Measurements from ENCODE around the gene ISCA2.

Gene ISCA2

GRCh38 chr14:74503291-74503937, 9.8 kb downstream of the ISCA2 start:
- no peak for DNase-seq
- no peak overlapping the region for H2AFZ ChIP-seq (ENCODE audit: low read depth, low read length)
- no peak for TF ChIP-seq CTCF (IDR thresholded peaks at IDR 0.05; ENCODE audit: borderline replicate concordance, extremely low read depth, low read length, poor library complexity, severe bottlenecking)
- TF ChIP-seq EZH2 (IDR thresholded peaks at IDR 0.05; ENCODE audit: borderline replicate concordance, low read depth, low read length, severe bottlenecking) = no peak
- no peaks in the 10 kb centered on the region for H3K9me3 ChIP-seq (ENCODE audit: insufficient read depth, low read length, severe bottlenecking)
- no peaks in the 10 kb centered on the region for H3K36me3 ChIP-seq (ENCODE audit: insufficient read depth, low read length)
- no peak overlapping the region for H3K4me2 ChIP-seq (ENCODE audit: insufficient read depth, low read length)
- H4K20me1 ChIP-seq (ENCODE audit: insufficient read depth, low read length) = no peaks in the 10 kb centered on the region
- no peak overlapping the region for H3K9ac ChIP-seq (ENCODE audit: low read depth, low read length)
- H3K27ac ChIP-seq (ENCODE audit: low read length) = no peak overlapping the region
- no peaks in the 10 kb centered on the region for H3K79me2 ChIP-seq (ENCODE audit: insufficient read depth, low read length)
- no peak for ATAC-seq (ENCODE audit: insufficient read depth, low read depth)
- no peaks in the 10 kb centered on the region for H3K4me1 ChIP-seq (ENCODE audit: insufficient read depth, low read length)
- no peaks in the 10 kb centered on the region for H3K27me3 ChIP-seq (ENCODE audit: insufficient read depth, low read length, poor library complexity)
- H3K4me3 ChIP-seq (ENCODE audit: low read depth in 1 of 2, low read length in 2 of 2) = no peak overlapping the region

GRCh38 chr14:74503938-74504335, 10.4 kb downstream of the ISCA2 start:
- H2AFZ ChIP-seq (ENCODE audit: low read depth, low read length) = no peak overlapping the region
- H3K27ac ChIP-seq (ENCODE audit: low read length) = no peak overlapping the region
- H3K36me3 ChIP-seq (ENCODE audit: insufficient read depth, low read length) = no peaks in the 10 kb centered on the region
- H4K20me1 ChIP-seq (ENCODE audit: insufficient read depth, low read length) = no peaks in the 10 kb centered on the region
- H3K4me3 ChIP-seq (ENCODE audit: low read depth in 1 of 2, low read length in 2 of 2) = no peak overlapping the region
- no peaks in the 10 kb centered on the region for H3K27me3 ChIP-seq (ENCODE audit: insufficient read depth, low read length, poor library complexity)
- no peak for TF ChIP-seq CTCF (IDR thresholded peaks at IDR 0.05; ENCODE audit: borderline replicate concordance, extremely low read depth, low read length, poor library complexity, severe bottlenecking)
- TF ChIP-seq EZH2 (IDR thresholded peaks at IDR 0.05; ENCODE audit: borderline replicate concordance, low read depth, low read length, severe bottlenecking) = no peak
- ATAC-seq (ENCODE audit: insufficient read depth, low read depth) (no peak), DNase-seq (no peak)
- H3K9me3 ChIP-seq (ENCODE audit: insufficient read depth, low read length, severe bottlenecking) = no peaks in the 10 kb centered on the region
- no peaks in the 10 kb centered on the region for H3K79me2 ChIP-seq (ENCODE audit: insufficient read depth, low read length)
- H3K4me2 ChIP-seq (ENCODE audit: insufficient read depth, low read length) = no peak overlapping the region
- no peak overlapping the region for H3K9ac ChIP-seq (ENCODE audit: low read depth, low read length)
- no peaks in the 10 kb centered on the region for H3K4me1 ChIP-seq (ENCODE audit: insufficient read depth, low read length)

- Histone ChIP-seq H4K20me1 (ENCODE audit: insufficient read depth, low read length) (no peaks in the 10 kb centered on the region), H3K36me3 (ENCODE audit: insufficient read depth, low read length) (no peaks in the 10 kb centered on the region), H3K4me3 (ENCODE audit: low read depth in 1 of 2, low read length in 2 of 2) (no peak overlapping the region), H3K4me2 (ENCODE audit: insufficient read depth, low read length) (no peak overlapping the region), H3K27ac (ENCODE audit: low read length) (no peak overlapping the region), H3K9me3 (ENCODE audit: insufficient read depth, low read length, severe bottlenecking) (no peaks in the 10 kb centered on the region), H3K9ac (ENCODE audit: low read depth, low read length) (no peak overlapping the region), H2AFZ (ENCODE audit: low read depth, low read length) (no peak overlapping the region), H3K27me3 (ENCODE audit: insufficient read depth, low read length, poor library complexity) (no peaks in the 10 kb centered on the region), H3K4me1 (ENCODE audit: insufficient read depth, low read length) (no peaks in the 10 kb centered on the region), H3K79me2 (ENCODE audit: insufficient read depth, low read length) (no peaks in the 10 kb centered on the region)
- ATAC-seq (ENCODE audit: insufficient read depth, low read depth) (no peak), DNase-seq (no peak)
- no peak for TF ChIP-seq EZH2 (IDR thresholded peaks at IDR 0.05; ENCODE audit: borderline replicate concordance, low read depth, low read length, severe bottlenecking)
- no peak for TF ChIP-seq CTCF (IDR thresholded peaks at IDR 0.05; ENCODE audit: borderline replicate concordance, extremely low read depth, low read length, poor library complexity, severe bottlenecking)
Observed at GRCh38 chr14:74504412-74504811, 10.8 kb downstream of the ISCA2 start.
